ENCODE measurements around the gene SYTL5.
"Not testable (repeated sequence)": the region's sequence is repeated elsewhere in the genome, so short reads cannot be mapped to it uniquely, and the experiment has no call there.

Gene SYTL5

GRCh38 chrX:38006291-38006690 lies at the start of gene SYTL5:
SYTL5 (plus strand) TSS chrX:38006553; CDS start chrX:38033890, 27,337 bp downstream.
- Mint-ChIP-seq H3K36me3 (ENCODE audit: low read depth) (no peaks in the 10 kb centered on the region), H3K4me3 (no peak within 1 kb of the TSS), H3K27me3 (peaks cover 63% of the 10 kb centered on the region), H3K27ac (no peak within 1 kb of the TSS), H3K9me3 (peaks cover 3% of the 10 kb centered on the region), H3K4me1 (ENCODE audit: low read depth) (peaks cover 2% of the 10 kb centered on the region)
- no peak for DNase-seq

- no peaks in the 10 kb centered on the region for H3K36me3 Mint-ChIP-seq (ENCODE audit: low read depth)
- H3K4me3 Mint-ChIP-seq, result no peak overlapping the region
- no peak overlapping the region for H3K27ac Mint-ChIP-seq
- no peak for DNase-seq
- H3K4me1 Mint-ChIP-seq (ENCODE audit: low read depth), result no peaks in the 10 kb centered on the region
- no peaks in the 10 kb centered on the region for H3K9me3 Mint-ChIP-seq
- peaks cover 37% of the 10 kb centered on the region for H3K27me3 Mint-ChIP-seq
Measured at GRCh38 chrX:37958525-37959211, 47.7 kb upstream of the SYTL5 start.

DNA sequence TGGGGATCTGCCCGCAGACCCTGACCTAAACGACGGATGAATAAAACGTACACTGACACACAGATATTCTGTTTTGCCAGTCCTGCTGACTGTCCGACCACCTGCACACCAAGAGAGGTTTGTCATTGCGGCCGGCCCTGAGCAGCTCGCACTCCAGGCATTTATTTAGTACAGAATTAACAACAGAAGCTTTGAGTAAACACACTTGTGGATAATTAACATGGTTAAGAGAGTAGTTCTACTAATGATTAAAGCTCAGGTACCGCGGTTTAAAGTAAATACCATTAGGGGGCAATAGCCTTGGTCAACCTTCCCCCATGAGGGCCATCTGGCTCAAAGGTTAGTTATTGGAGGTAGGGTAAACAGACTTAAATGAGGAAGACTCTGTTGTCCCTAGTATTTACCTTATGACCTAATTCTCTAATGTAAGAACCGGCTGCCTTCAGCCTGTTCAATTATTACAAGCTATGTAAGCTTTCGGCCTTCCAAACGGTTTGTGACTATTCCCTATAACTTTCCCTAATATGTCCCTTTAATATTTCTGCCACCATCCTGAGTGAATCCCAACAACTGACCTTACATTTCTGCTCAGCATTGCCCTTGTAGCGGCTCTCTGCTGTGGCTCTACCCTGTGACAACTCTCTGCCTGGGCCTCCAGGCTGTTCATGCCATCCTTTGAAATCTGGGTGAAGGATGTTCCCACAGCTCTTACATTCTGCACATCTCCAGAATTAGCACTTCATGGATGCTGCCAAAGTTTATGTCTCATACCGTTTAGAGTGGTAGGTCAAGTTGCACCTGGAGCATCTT lies 46.9 kb upstream of the SYTL5 start:
- H3K36me3 Mint-ChIP-seq (ENCODE audit: low read depth), result no peaks in the 10 kb centered on the region
- no peaks in the 10 kb centered on the region for H3K4me1 Mint-ChIP-seq (ENCODE audit: low read depth)
- no peak overlapping the region for H3K27ac Mint-ChIP-seq
- no peak for DNase-seq
- peaks cover 40% of the 10 kb centered on the region for H3K27me3 Mint-ChIP-seq
- H3K4me3 Mint-ChIP-seq, result no peak overlapping the region
- H3K9me3 Mint-ChIP-seq, result no peaks in the 10 kb centered on the region

- DNase-seq, result no peak
- Mint-ChIP-seq H3K4me3 (no peak overlapping the region), H3K9me3 (no peaks in the 10 kb centered on the region), H3K27me3 (peaks cover 37% of the 10 kb centered on the region), H3K36me3 (ENCODE audit: low read depth) (no peaks in the 10 kb centered on the region), H3K27ac (no peak overlapping the region), H3K4me1 (ENCODE audit: low read depth) (no peaks in the 10 kb centered on the region)
Measured at GRCh38 chrX:37961118-37961517, 45.2 kb upstream of the SYTL5 start.

DNA sequence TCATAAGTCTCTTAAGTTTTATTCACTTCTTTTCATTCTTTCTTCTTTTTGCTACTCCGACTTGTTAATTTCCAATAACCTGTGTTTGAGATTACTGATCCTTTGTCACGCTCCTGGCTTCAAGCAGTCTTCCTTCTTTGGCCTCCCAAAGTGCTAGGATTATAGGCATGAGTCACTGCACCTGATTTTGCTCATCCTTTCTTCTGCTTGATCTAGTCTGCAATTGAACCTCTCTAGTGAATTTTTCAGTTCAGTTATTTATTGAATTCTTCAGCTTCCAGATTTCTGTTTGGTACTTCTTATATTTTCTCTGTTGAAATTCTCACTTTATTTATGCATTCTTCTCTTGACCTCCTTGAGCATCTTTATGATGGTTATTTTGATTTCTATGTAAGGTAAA lies 38.6 kb upstream of the SYTL5 start:
- Mint-ChIP-seq H3K27ac (no peak overlapping the region), H3K4me3 (no peak overlapping the region), H3K27me3 (peaks cover 28% of the 10 kb centered on the region), H3K36me3 (ENCODE audit: low read depth) (no peaks in the 10 kb centered on the region), H3K9me3 (no peaks in the 10 kb centered on the region), H3K4me1 (ENCODE audit: low read depth) (no peaks in the 10 kb centered on the region)
- no peak for DNase-seq

DNA sequence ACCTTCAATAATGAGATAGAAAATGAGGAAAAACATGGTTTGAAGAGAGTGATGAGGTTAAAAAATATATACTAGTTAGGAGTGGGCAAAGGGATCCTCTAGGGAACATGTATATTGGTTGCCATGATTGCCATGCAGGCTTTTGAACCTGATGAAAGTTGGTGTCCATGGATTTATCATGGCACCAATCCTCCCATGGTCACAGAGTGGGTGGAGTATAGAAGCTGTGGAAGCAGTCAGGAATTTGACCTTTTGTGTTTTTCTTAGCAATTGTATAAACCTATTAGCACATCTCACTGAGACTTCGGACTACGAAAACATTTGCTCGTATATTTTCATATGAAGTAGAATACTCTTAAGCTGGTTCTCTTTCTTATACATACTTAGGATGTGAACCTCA lies 30.9 kb upstream of the SYTL5 start:
- Mint-ChIP-seq H3K4me1 (ENCODE audit: low read depth) (peaks cover 11% of the 10 kb centered on the region), H3K27ac (no peak overlapping the region), H3K27me3 (peaks cover 73% of the 10 kb centered on the region), H3K36me3 (ENCODE audit: low read depth) (no peaks in the 10 kb centered on the region), H3K9me3 (no peaks in the 10 kb centered on the region), H3K4me3 (no peak overlapping the region)
- no peak for DNase-seq

DNA sequence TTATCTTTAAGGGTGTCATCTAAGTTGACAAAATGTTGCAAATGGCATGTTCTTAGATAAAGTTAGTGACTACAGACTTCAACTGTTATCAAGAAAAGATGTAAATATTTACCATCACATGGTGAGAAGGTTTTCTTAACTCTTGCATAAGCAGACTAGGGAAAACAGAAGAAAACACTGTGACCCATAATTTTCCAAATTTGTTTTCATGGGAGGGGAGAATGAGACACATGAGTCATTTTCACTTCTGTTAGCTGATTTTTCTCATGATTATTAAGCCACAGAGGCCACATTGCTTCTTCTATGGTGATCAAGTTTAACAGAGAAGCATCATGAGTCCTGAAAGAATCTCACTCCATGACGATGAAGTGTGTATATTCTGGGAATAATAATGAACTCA lies 30.2 kb upstream of the SYTL5 start:
- Mint-ChIP-seq H3K36me3 (ENCODE audit: low read depth) (no peaks in the 10 kb centered on the region), H3K9me3 (no peaks in the 10 kb centered on the region), H3K27ac (no peak overlapping the region), H3K4me3 (no peak overlapping the region), H3K4me1 (ENCODE audit: low read depth) (peaks cover 11% of the 10 kb centered on the region), H3K27me3 (peaks cover 80% of the 10 kb centered on the region)
- DNase-seq, result no peak

GRCh38 chrX:37984880-37985279 lies 21.5 kb upstream of the SYTL5 start:
- Mint-ChIP-seq H3K27ac (no peak overlapping the region), H3K4me3 (no peak overlapping the region), H3K27me3 (peaks cover 46% of the 10 kb centered on the region), H3K36me3 (ENCODE audit: low read depth) (no peaks in the 10 kb centered on the region), H3K9me3 (no peaks in the 10 kb centered on the region), H3K4me1 (ENCODE audit: low read depth) (no peaks in the 10 kb centered on the region)
- no peak for DNase-seq

GRCh38 chrX:37986893-37987292 lies 19.5 kb upstream of the SYTL5 start:
- Mint-ChIP-seq H3K27me3 (peaks cover 36% of the 10 kb centered on the region), H3K27ac (no peak overlapping the region), H3K36me3 (ENCODE audit: low read depth) (no peaks in the 10 kb centered on the region), H3K4me1 (ENCODE audit: low read depth) (no peaks in the 10 kb centered on the region), H3K9me3 (no peaks in the 10 kb centered on the region), H3K4me3 (no peak overlapping the region)
- DNase-seq, result no peak

- Mint-ChIP-seq H3K27me3 (peaks cover 36% of the 10 kb centered on the region), H3K4me1 (ENCODE audit: low read depth) (no peaks in the 10 kb centered on the region), H3K9me3 (no peaks in the 10 kb centered on the region), H3K36me3 (ENCODE audit: low read depth) (no peaks in the 10 kb centered on the region), H3K27ac (no peak overlapping the region), H3K4me3 (no peak overlapping the region)
- no peak for DNase-seq
Measured at GRCh38 chrX:37989304-37989703, 17.0 kb upstream of the SYTL5 start.

DNA sequence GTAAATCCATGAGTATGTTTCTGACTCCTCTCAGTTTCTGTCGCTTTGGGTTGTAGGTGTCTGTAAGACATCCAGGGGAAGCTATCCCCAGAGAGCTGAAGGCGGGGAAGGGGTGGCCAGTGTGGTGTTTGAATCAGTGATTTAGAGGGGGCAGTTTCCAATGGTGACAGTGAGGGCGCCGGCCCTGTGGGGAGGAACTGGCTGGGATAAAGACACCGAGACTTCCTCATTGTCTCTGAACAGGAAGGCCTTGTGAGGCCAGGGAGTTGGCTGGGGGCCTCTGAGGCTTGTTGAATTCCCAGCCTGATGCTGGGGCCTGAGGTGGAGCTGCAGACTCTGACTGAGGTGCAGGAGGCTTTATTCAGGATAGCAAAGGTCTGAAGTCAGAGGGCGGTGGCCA lies 15.1 kb upstream of the SYTL5 start:
- H3K4me1 Mint-ChIP-seq (ENCODE audit: low read depth); H3K9me3 Mint-ChIP-seq; H3K4me3 Mint-ChIP-seq; DNase-seq; H3K27ac Mint-ChIP-seq; H3K36me3 Mint-ChIP-seq (ENCODE audit: low read depth): not testable (repeated sequence)
- peaks cover 31% of the 10 kb centered on the region for H3K27me3 Mint-ChIP-seq

GRCh38 chrX:37993176-37993575 lies 13.2 kb upstream of the SYTL5 start:
- no peak for DNase-seq
- Mint-ChIP-seq H3K27ac (no peak overlapping the region), H3K4me1 (ENCODE audit: low read depth) (no peaks in the 10 kb centered on the region), H3K36me3 (ENCODE audit: low read depth) (no peaks in the 10 kb centered on the region), H3K4me3 (no peak overlapping the region), H3K27me3 (peaks cover 20% of the 10 kb centered on the region), H3K9me3 (no peaks in the 10 kb centered on the region)

DNA sequence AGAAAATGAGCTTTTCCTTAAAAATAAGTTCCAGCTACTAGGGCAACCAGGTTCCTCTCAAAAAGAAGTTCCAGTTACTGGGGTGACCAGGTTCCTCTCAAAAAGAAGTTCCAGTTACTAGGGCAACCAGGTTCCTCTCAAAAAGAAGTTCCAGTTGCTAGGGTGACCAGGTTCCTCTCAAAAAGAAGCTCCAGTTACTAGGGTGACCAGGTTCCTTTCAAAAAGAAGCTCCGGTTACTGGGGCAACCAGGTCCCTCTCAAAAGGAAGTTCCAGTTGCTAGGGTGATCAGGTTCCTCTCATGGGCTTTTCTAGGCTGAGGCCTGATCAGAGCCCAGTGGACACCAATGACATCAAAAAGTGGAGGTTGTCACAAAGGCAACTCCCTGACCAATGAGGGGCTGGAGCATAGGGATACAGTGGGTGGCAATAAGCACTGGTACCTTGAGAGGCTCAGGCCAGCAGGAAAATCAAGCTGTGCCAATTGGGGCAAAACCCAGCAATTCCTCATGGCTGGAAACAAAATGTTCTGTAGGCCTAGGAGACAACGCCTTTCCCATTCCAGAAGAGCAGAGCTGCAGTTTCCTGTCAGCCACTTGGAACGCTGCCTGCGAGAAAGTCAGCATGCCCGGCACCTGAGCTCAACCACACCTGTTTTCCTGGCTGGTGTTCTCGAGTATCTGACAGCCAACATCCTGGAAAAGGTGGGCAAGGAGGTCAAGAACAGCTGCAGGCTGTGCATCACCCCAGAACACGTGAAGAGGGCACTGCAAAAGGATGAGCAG lies 12.3 kb upstream of the SYTL5 start:
- no peaks in the 10 kb centered on the region for H3K4me1 Mint-ChIP-seq (ENCODE audit: low read depth)
- H3K36me3 Mint-ChIP-seq (ENCODE audit: low read depth), result no peaks in the 10 kb centered on the region
- H3K27ac Mint-ChIP-seq, result no peak overlapping the region
- H3K27me3 Mint-ChIP-seq, result peaks cover 23% of the 10 kb centered on the region
- no peak overlapping the region for H3K4me3 Mint-ChIP-seq
- no peak for DNase-seq
- H3K9me3 Mint-ChIP-seq, result no peaks in the 10 kb centered on the region

- Mint-ChIP-seq H3K27ac (no peak overlapping the region), H3K27me3 (peaks cover 27% of the 10 kb centered on the region), H3K4me3 (no peak overlapping the region), H3K4me1 (ENCODE audit: low read depth) (no peaks in the 10 kb centered on the region), H3K9me3 (no peaks in the 10 kb centered on the region), H3K36me3 (ENCODE audit: low read depth) (no peaks in the 10 kb centered on the region)
- no peak for DNase-seq
Measured at GRCh38 chrX:37995428-37995827, 10.9 kb upstream of the SYTL5 start.

- H3K9me3 Mint-ChIP-seq, result no peaks in the 10 kb centered on the region
- no peaks in the 10 kb centered on the region for H3K4me1 Mint-ChIP-seq (ENCODE audit: low read depth)
- H3K27ac Mint-ChIP-seq, result no peak overlapping the region
- peaks cover 27% of the 10 kb centered on the region for H3K27me3 Mint-ChIP-seq
- DNase-seq, result no peak
- no peak overlapping the region for H3K4me3 Mint-ChIP-seq
- no peaks in the 10 kb centered on the region for H3K36me3 Mint-ChIP-seq (ENCODE audit: low read depth)
Measured at GRCh38 chrX:37997096-37997495, 9.3 kb upstream of the SYTL5 start.

All from activated T-cell treated with anti-CD3 and anti-CD28 coated beads, Interleukin-2, amount 50 U/mL, for 24 hours (primary cell).